ENCODE results near the gene SPTLC3. TPM values are rescaled to one million over a fixed set of nuclear protein-coding genes. Genes with fewer than 3 reads are reported as not detected.

The SPTLC3 gene
- polyA plus RNA-seq, 1 donor from 2014 or later, result not detected

GRCh38 chr20:13006825-13007224 lies 1.9 kb upstream of the SPTLC3 start:
- Histone ChIP-seq H3K36me3 (ENCODE audit: insufficient read depth, low read length) (no peaks in the 10 kb centered on the region), H4K20me1 (ENCODE audit: insufficient read depth) (no peaks in the 10 kb centered on the region), H3K4me2 (ENCODE audit: low read length) (no peak overlapping the region), H3K79me2 (replicated peaks; ENCODE audit: insufficient read depth, low read length) (no peaks in the 10 kb centered on the region), H3F3A (ENCODE audit: insufficient read depth, low read length, poor library complexity, severe bottlenecking) (no peaks in the 10 kb centered on the region), H3K9me2 (ENCODE audit: insufficient read depth, low read length) (no peaks in the 10 kb centered on the region), H3K9me3 (ENCODE audit: low read length) (no peaks in the 10 kb centered on the region), H3K9ac (ENCODE audit: low read length) (no peak overlapping the region), H3K27me3 (ENCODE audit: insufficient read depth, low read depth, low read length) (no peaks in the 10 kb centered on the region), H3K4me3 (ENCODE audit: low read length) (no peak overlapping the region), H2AFZ (ENCODE audit: low read depth, low read length) (no peak overlapping the region), H3K27ac (ENCODE audit: low read length) (no peak overlapping the region)
- no peak for TF ChIP-seq EZH2 (IDR thresholded peaks at IDR 0.05; ENCODE audit: borderline replicate concordance, insufficient read depth, low read length, poor library complexity, severe bottlenecking)
- no peak for TF ChIP-seq SMC3 (conservative IDR thresholded peaks at IDR 0.05; ENCODE audit: poor library complexity)
- no peak for TF ChIP-seq REST (IDR thresholded peaks at IDR 0.05; ENCODE audit: borderline replicate concordance)
- no peak for TF ChIP-seq EP300 (conservative IDR thresholded peaks at IDR 0.05; ENCODE audit: poor library complexity, severe bottlenecking)
- no peak for TF ChIP-seq MXI1 (conservative IDR thresholded peaks at IDR 0.05; ENCODE audit: poor library complexity, severe bottlenecking)
- TF ChIP-seq POLR2AphosphoS5 (IDR thresholded peaks at IDR 0.05), result no peak
- TF ChIP-seq CTCF (IDR thresholded peaks at IDR 0.05; ENCODE audit: poor library complexity, severe bottlenecking), result no peak
- TF ChIP-seq TAF1 (IDR thresholded peaks at IDR 0.05; ENCODE audit: low read depth), result no peak
- TF ChIP-seq RAD21 (conservative IDR thresholded peaks at IDR 0.05), result no peak

GRCh38 chr20:13007596-13007995 lies 1.2 kb upstream of the SPTLC3 start:
- Histone ChIP-seq H2AFZ (ENCODE audit: low read depth, low read length) (no peak overlapping the region), H3K36me3 (ENCODE audit: insufficient read depth, low read length) (no peaks in the 10 kb centered on the region), H3K4me2 (ENCODE audit: low read length) (no peak overlapping the region), H3F3A (ENCODE audit: insufficient read depth, low read length, poor library complexity, severe bottlenecking) (no peaks in the 10 kb centered on the region), H3K27ac (ENCODE audit: low read length) (no peak overlapping the region), H3K79me2 (replicated peaks; ENCODE audit: insufficient read depth, low read length) (no peaks in the 10 kb centered on the region), H3K4me3 (ENCODE audit: low read length) (no peak overlapping the region), H3K9me2 (ENCODE audit: insufficient read depth, low read length) (no peaks in the 10 kb centered on the region), H3K9ac (ENCODE audit: low read length) (no peak overlapping the region), H3K9me3 (ENCODE audit: low read length) (no peaks in the 10 kb centered on the region), H3K27me3 (ENCODE audit: insufficient read depth, low read depth, low read length) (no peaks in the 10 kb centered on the region), H4K20me1 (ENCODE audit: insufficient read depth) (no peaks in the 10 kb centered on the region)
- TF ChIP-seq REST (IDR thresholded peaks at IDR 0.05; ENCODE audit: borderline replicate concordance) (no peak), EZH2 (IDR thresholded peaks at IDR 0.05; ENCODE audit: borderline replicate concordance, insufficient read depth, low read length, poor library complexity, severe bottlenecking) (no peak), TAF1 (IDR thresholded peaks at IDR 0.05; ENCODE audit: low read depth) (no peak), SMC3 (conservative IDR thresholded peaks at IDR 0.05; ENCODE audit: poor library complexity) (no peak), POLR2AphosphoS5 (IDR thresholded peaks at IDR 0.05) (no peak), RAD21 (conservative IDR thresholded peaks at IDR 0.05) (no peak), MXI1 (conservative IDR thresholded peaks at IDR 0.05; ENCODE audit: poor library complexity, severe bottlenecking) (no peak), CTCF (IDR thresholded peaks at IDR 0.05; ENCODE audit: poor library complexity, severe bottlenecking) (no peak), EP300 (conservative IDR thresholded peaks at IDR 0.05; ENCODE audit: poor library complexity, severe bottlenecking) (no peak)

Measured in neural cell (in vitro differentiated cells).